ES-I3 (cell line): ENCODE results near the gene ITM2C.

Experiments used
- H3K36me3 ChIP-seq: 2 replicates; pipeline ENCODE4 v1.6.1; 2013; ENCODE audit warnings: mild to moderate bottlenecking, low read length, control low read depth, moderate library complexity; ENCODE audit not compliant: insufficient read depth
- H3K4me1 ChIP-seq: 2 replicates; pipeline ENCODE4 v1.6.1; 2013; ENCODE audit warnings: mild to moderate bottlenecking, control low read depth, low read length; ENCODE audit not compliant: insufficient read depth
- H3K9ac ChIP-seq: 2 replicates; pipeline ENCODE4 v1.6.1; 2013; ENCODE audit warnings: low read depth, mild to moderate bottlenecking, low read length, moderate library complexity
- H3K9me3 ChIP-seq: 2 replicates; pipeline ENCODE4 v1.6.1; 2013; ENCODE audit warnings: mild to moderate bottlenecking, low read length, moderate library complexity; ENCODE audit not compliant: control insufficient read depth, insufficient read depth

ITM2C gene

GRCh38 chr2:230909841-230910545 is 45.3 kb downstream of the ITM2C start:
- H3K9ac ChIP-seq, result no peak overlapping the region
- H3K4me1 ChIP-seq, result peaks cover 26% of the 10 kb centered on the region
- no peaks in the 10 kb centered on the region for H3K36me3 ChIP-seq
- no peaks in the 10 kb centered on the region for H3K9me3 ChIP-seq

- H3K9me3 ChIP-seq, result no peaks in the 10 kb centered on the region
- H3K36me3 ChIP-seq, result no peaks in the 10 kb centered on the region
- H3K4me1 ChIP-seq, result peaks cover 23% of the 10 kb centered on the region
Observed at GRCh38 chr2:230910546-230911177, 45.9 kb downstream of the ITM2C start.

GRCh38 chr2:230912046-230912445 is 47.3 kb downstream of the ITM2C start:
- no peaks in the 10 kb centered on the region for H3K9me3 ChIP-seq
- H3K36me3 ChIP-seq, result no peaks in the 10 kb centered on the region
- H3K9ac ChIP-seq, result no peak overlapping the region
- peaks cover 15% of the 10 kb centered on the region; the same call in 1 of the 2 replicates for H3K4me1 ChIP-seq

More at GRCh38 chr2:230910546-230911177, 45.9 kb downstream of the ITM2C start:
- H3K9ac ChIP-seq, result no peak overlapping the region

- no peaks in the 10 kb centered on the region for H3K9me3 ChIP-seq
- H3K4me1 ChIP-seq, result peaks cover 15% of the 10 kb centered on the region; the same call in 1 of the 2 replicates
- no peaks in the 10 kb centered on the region for H3K36me3 ChIP-seq
- H3K9ac ChIP-seq, result no peak overlapping the region
Observed at GRCh38 chr2:230912724-230913123, 48.0 kb downstream of the ITM2C start.

- Histone ChIP-seq H3K4me1 (peaks cover 6% of the 10 kb centered on the region; the same call in 1 of the 2 replicates), H3K36me3 (no peaks in the 10 kb centered on the region), H3K9ac (no peak overlapping the region), H3K9me3 (no peaks in the 10 kb centered on the region)
Observed at GRCh38 chr2:230913406-230914143, 48.8 kb downstream of the ITM2C start.

GRCh38 chr2:230914886-230915285 is 50.1 kb downstream of the ITM2C start:
- Histone ChIP-seq H3K9me3 (no peaks in the 10 kb centered on the region), H3K4me1 (no peaks in the 10 kb centered on the region), H3K9ac (no peak overlapping the region), H3K36me3 (no peaks in the 10 kb centered on the region)

- Histone ChIP-seq H3K9me3 (no peaks in the 10 kb centered on the region), H3K36me3 (no peaks in the 10 kb centered on the region), H3K4me1 (no peaks in the 10 kb centered on the region), H3K9ac (no peak overlapping the region)
Observed at GRCh38 chr2:230915319-230915718, 50.6 kb downstream of the ITM2C start.

- no peaks in the 10 kb centered on the region for H3K4me1 ChIP-seq
- no peaks in the 10 kb centered on the region for H3K36me3 ChIP-seq
- H3K9ac ChIP-seq, result no peak overlapping the region
- H3K9me3 ChIP-seq, result no peaks in the 10 kb centered on the region
Observed at GRCh38 chr2:230916218-230916617, 51.5 kb downstream of the ITM2C start.

GRCh38 chr2:230919240-230919639 is 54.5 kb downstream of the ITM2C start:
- Histone ChIP-seq H3K9me3 (no peaks in the 10 kb centered on the region), H3K9ac (no peak overlapping the region), H3K4me1 (no peaks in the 10 kb centered on the region; the same call in 1 of the 2 replicates), H3K36me3 (no peaks in the 10 kb centered on the region)

- Histone ChIP-seq H3K9ac (no peak overlapping the region), H3K9me3 (no peaks in the 10 kb centered on the region), H3K4me1 (no peaks in the 10 kb centered on the region; the same call in 1 of the 2 replicates), H3K36me3 (no peaks in the 10 kb centered on the region)
Observed at GRCh38 chr2:230919681-230920080, 54.9 kb downstream of the ITM2C start.

- no peaks in the 10 kb centered on the region for H3K9me3 ChIP-seq
- H3K36me3 ChIP-seq, result no peaks in the 10 kb centered on the region
- H3K9ac ChIP-seq, result no peak overlapping the region
- no peaks in the 10 kb centered on the region; the same call in 1 of the 2 replicates for H3K4me1 ChIP-seq
Observed at GRCh38 chr2:230920167-230920566, 55.4 kb downstream of the ITM2C start.

- Histone ChIP-seq H3K9ac (no peak overlapping the region), H3K4me1 (peaks cover 4% of the 10 kb centered on the region; the same call in 1 of the 2 replicates), H3K36me3 (no peaks in the 10 kb centered on the region), H3K9me3 (no peaks in the 10 kb centered on the region)
Observed at GRCh38 chr2:230921806-230922595, 57.3 kb downstream of the ITM2C start.

GRCh38 chr2:230922951-230923717 is 58.4 kb downstream of the ITM2C start:
- Histone ChIP-seq H3K36me3 (no peaks in the 10 kb centered on the region), H3K9me3 (no peaks in the 10 kb centered on the region), H3K4me1 (peaks cover 4% of the 10 kb centered on the region; the same call in 1 of the 2 replicates), H3K9ac (no peak overlapping the region)
